ENCODE data around the gene ACACA.

ACACA gene

DNA sequence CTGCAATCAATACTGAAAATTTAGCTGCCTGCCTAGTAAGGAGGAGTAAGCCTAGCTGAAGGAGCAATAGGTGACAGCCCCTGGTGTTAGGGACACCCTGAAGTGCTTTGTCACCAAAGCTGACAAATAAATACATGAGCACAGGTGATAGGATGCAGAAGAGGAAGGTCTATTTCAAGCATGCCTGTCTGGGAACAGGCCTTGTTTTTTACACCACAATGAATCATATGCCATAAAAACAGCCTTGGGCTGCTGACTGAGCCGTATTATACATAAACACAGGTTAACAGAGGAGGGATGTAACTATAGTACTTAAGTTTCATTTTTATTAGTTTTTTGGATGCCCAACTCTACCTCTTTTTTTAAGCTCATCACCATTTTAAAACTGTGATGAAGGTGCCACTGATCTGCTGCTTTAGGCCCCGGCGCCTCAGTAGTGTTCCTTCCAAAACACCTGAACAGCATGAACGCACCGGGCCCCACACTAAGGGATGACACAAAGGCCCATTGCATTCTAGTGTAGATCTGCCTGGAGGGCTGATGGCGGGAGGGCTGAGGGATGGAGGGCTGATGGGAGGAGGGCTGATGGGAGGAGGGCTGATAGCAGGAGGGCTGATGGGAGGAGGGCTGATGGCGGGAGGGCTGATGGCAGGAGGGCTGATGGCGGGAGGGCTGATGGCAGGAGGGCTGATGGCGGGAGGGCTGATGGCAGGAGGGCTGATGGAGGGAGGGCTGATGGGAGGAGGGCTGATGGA, 307.5 kb downstream of the ACACA start:
- no peak overlapping the region for H3K27ac ChIP-seq
- TF ChIP-seq, protein P1, sequence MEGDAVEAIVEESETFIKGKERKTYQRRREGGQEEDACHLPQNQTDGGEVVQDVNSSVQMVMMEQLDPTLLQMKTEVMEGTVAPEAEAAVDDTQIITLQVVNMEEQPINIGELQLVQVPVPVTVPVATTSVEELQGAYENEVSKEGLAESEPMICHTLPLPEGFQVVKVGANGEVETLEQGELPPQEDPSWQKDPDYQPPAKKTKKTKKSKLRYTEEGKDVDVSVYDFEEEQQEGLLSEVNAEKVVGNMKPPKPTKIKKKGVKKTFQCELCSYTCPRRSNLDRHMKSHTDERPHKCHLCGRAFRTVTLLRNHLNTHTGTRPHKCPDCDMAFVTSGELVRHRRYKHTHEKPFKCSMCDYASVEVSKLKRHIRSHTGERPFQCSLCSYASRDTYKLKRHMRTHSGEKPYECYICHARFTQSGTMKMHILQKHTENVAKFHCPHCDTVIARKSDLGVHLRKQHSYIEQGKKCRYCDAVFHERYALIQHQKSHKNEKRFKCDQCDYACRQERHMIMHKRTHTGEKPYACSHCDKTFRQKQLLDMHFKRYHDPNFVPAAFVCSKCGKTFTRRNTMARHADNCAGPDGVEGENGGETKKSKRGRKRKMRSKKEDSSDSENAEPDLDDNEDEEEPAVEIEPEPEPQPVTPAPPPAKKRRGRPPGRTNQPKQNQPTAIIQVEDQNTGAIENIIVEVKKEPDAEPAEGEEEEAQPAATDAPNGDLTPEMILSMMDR (conservative IDR thresholded peaks at IDR 0.05): no peak

DNA sequence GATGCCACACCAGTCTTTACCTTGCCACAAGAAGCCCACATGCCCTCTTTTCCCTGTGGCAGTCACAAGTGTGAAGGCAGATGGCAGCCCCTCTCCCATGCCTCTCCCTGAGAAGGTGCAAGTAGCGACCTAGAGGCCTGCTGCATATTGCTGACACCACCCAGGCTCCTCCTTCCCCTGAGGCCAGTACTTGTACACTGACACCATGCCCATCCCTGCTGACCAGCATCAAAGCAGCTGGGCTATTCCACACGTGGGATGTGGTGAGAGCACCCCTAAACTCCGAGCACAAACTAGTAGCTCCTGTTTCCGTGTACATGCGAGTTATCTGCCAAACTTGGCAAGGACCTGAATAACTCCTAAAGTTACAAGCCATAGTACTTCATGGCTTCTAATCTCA, 308.5 kb downstream of the ACACA start:
- TF ChIP-seq, protein P1 (conservative IDR thresholded peaks at IDR 0.05): no peak
- TF ChIP-seq ZFX (IDR thresholded peaks at IDR 0.05): no peak
- no peak overlapping the region for H3K27ac ChIP-seq

DNA sequence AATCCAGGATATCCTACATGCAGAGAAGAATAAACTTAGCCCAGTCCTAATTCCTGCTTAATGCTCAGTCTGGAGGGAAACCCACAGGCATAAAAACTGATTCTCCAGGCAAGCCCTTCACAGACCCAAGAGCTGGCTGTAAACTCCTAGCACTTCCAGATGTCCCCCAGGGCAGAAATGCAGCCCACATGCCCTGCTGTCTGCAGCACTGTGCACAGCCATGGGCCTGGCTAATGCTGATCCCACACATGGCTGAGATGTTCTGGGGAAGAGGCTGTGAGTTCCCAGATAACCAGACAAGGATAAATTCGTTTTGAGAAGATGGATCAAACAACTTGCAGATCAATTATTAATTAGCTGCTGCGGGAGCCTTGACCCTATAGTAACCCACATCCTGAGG, 309.5 kb downstream of the ACACA start:
- no peak for TF ChIP-seq ZFX (IDR thresholded peaks at IDR 0.05)
- TF ChIP-seq, protein P1 (conservative IDR thresholded peaks at IDR 0.05): no peak
- no peak overlapping the region for H3K27ac ChIP-seq

DNA sequence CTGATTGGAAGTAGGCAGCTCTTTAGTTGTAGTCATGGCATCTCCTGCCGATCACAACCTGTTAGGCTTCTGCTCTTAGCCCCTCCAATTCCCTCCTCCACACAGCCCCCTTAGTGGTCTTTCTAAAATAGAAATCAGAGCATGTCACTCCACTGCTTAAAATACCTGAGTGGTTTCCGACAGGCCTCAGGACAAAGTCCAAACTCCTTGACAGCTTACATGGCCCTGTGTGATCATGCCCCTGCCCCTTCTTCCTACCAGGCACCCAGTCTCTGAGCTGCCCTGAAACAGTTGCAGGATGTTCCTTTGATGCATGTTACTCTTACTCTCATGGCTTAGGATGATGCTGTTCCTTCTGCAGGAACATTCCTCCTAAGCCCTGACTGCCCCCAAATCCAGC, 310.6 kb downstream of the ACACA start:
- H3K27ac ChIP-seq: no peak overlapping the region
- TF ChIP-seq, protein P1 (conservative IDR thresholded peaks at IDR 0.05): no peak
- TF ChIP-seq ZFX (IDR thresholded peaks at IDR 0.05): no peak

DNA sequence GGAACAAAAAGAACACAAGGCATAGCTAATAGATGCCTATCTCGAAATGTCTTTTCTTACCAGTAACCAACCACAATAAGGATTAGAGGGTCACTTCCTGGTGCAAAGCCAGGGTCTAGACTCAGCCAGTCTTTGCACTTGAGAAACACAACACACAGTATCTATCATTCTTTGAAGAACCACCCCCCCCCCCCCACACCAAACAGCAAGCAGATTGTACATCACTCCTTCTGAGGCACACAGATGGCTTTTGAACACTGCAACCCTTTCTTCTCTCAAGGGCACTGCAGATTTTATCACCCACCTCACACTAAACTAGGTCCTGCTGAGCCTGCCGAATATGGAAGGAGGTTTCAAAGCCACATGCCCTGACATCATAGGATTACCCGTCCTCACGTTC, 312.2 kb downstream of the ACACA start:
- no peak overlapping the region for H3K27ac ChIP-seq
- TF ChIP-seq ZFX (IDR thresholded peaks at IDR 0.05): no peak
- TF ChIP-seq, protein P1 (conservative IDR thresholded peaks at IDR 0.05): no peak

DNA sequence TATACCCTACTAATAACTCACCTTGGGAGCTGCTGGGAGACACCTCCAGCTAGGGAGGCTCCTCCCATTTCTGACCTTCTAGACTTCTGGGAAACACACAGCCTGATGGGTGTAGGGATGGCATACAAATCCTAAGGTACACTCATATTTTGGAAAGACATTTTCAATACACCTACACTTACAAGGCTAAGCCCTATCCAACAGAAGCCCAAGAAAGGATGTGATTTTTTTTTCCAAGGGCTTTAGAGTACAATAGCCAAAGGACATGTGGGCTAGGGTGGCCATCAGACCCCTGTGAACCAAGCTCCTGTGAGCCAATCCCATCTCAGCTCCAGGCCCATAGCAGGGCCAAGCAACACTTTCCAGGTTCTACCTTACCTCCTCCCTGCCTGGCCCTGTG, 313.9 kb downstream of the ACACA start:
- H3K27ac ChIP-seq: no peak overlapping the region
- no peak for TF ChIP-seq ZFX (IDR thresholded peaks at IDR 0.05)
- TF ChIP-seq, protein P1 (conservative IDR thresholded peaks at IDR 0.05): no peak

DNA sequence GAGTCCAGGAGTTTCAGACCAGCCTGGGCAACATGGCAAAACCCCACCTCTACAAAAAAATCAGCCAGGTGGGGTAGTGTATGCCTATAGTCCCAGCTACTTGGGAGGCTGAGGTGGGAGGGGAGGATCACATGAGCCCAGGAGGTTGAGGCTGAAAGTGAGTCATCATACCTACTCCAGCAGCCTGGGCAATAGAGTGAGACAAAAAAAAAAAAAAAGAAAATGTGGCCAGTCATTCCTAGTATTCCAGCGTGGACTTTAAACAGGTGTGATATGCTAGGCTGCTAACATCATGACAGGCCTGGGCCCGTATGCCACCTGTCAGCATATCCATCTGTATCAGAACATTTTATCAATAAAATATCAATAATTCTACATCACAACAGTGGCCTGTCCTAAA, 314.6 kb downstream of the ACACA start:
- H3K27ac ChIP-seq: no peak overlapping the region
- TF ChIP-seq, protein P1 (conservative IDR thresholded peaks at IDR 0.05): no peak
- TF ChIP-seq ZFX (IDR thresholded peaks at IDR 0.05): no peak

Data from C4-2B (cell line).